Heart left ventricle (tissue), 16 donors: ENCODE measurements around the gene FAM180A. TPM values are rescaled to one million over a fixed set of nuclear protein-coding genes. Genes with fewer than 3 reads are reported as not detected.

Experiments used
- ATAC-seq, 4 donors: fragments of 200-7000 bp; cut with Tn5 transposase; one replicate each; pipeline ENCODE4 v1.9.1; 2020 to 2022; ENCODE audit warnings: moderate library complexity in 4 of 4, mild to moderate bottlenecking in 3 of 4, moderate number of reproducible peaks in 1 of 4
- DNase-seq, 5 donors: peaks; one replicate each; pipeline ENCODE4 v3.0.0-alpha.2; 2020
- H3K27ac ChIP-seq, 12 donors: fragments of 200-600 bp; sonication (generic) in 4 of 12; one replicate each; pipeline versions ENCODE4 v1.5.0 to v1.8.0; 2016 to 2022; ENCODE audit warnings: mild to moderate bottlenecking in 2 of 12
- H3K27me3 ChIP-seq, 9 donors: fragments of 200-600 bp; sonication (generic) in 2 of 9; one replicate each; pipeline versions ENCODE4 v1.5.1 to v1.8.0; 2016 to 2022; ENCODE audit warnings: mild to moderate bottlenecking in 3 of 9
- H3K36me3 ChIP-seq, 9 donors: fragments of 200-600 bp; sonication (generic) in 2 of 9; one replicate each; pipeline versions ENCODE4 v1.5.0 to v1.8.0; 2018 to 2022; ENCODE audit warnings: mild to moderate bottlenecking in 2 of 9
- H3K4me1 ChIP-seq, 12 donors: fragments of 200-600 bp; sonication (generic) in 4 of 12; one replicate each; pipeline versions ENCODE4 v1.5.0 to v1.8.0; 2016 to 2022; ENCODE audit warnings: mild to moderate bottlenecking in 3 of 12
- H3K4me3 ChIP-seq, 12 donors: fragments of 200-600 bp; sonication (generic) in 4 of 12; one replicate each; pipeline versions ENCODE4 v1.5.0 to v1.8.0; 2017 to 2022; ENCODE audit warnings: mild to moderate bottlenecking in 9 of 12, moderate library complexity in 4 of 12
- H3K9me3 ChIP-seq, 12 donors: fragments of 200-600 bp; sonication (generic) in 4 of 12; one replicate each; pipeline versions ENCODE4 v1.5.0 to v1.8.0; 2016 to 2022; ENCODE audit warnings: mild to moderate bottlenecking in 1 of 12
- CTCF ChIP-seq, 12 donors: fragments of 200-600 bp; sonication (generic) in 4 of 12; IDR thresholded peaks; one replicate each; pipeline versions ENCODE4 v1.5.0 to v1.8.0; 2018 to 2022; ENCODE audit warnings: antibody characterized with exemption in 12 of 12, mild to moderate bottlenecking in 5 of 12
- POLR2A ChIP-seq, 2 donors: fragments of 450-650 bp; IDR thresholded peaks; one replicate each; pipeline ENCODE4 v1.6.1; 2017; ENCODE audit warnings: antibody characterized with exemption in 2 of 2, mild to moderate bottlenecking in 2 of 2, moderate library complexity in 2 of 2
- WGBS, 4 donors: extraction: QIAGEN DNeasy Blood & Tissue Kit in 2 of 4; methylation state at CpG; one replicate each; pipeline versions ENCODE4 v1.1.5 to v1.1.7; 2013 to 2018; 5-methylcytosine and 5-hydroxymethylcytosine counted together
- intact Hi-C, 10 donors: fragments of 100-400 bp; cut with DNase I; formaldehyde crosslinking; loops; one replicate each; pipeline versions ENCODE4 v1.11.1 to v1.14.2; 2022
- polyA plus RNA-seq, 2 donors: library from polyadenylated mRNA; stranded (reverse); fragments of 200-250 nt; gene quantifications; one replicate each; pipeline ENCODE4 v1.2.3, GENCODE V29; 2013
- total RNA-seq, 9 donors: library from RNA; depleted of rRNA in 2 of 9; stranded (reverse); fragments of >200 nt in 2 of 9; fragmentation: NEBNext Ultra II Directional in 3 of 9; extraction: Animal tissue kit (Norgen Biotek cat#: 25700) in 3 of 9; gene quantifications; one replicate each; pipeline versions ENCODE4 v1.1.0 to v1.2.4, GENCODE V29; 2016 to 2023
- donor health status: ischemic (EF 13 %, LVEDD 7.1; RV severe dilation, severe dysfunction).
- donor health status: healthy with polysubstance abuse.
- donor health status: DM: no; HTN: yes; CAD: no.
- donor health status: DM: no; HTN: no; CAD: no.
- donor health status: ischemic (EF 25% LVEDD 6.9; RV normal size, moderate dysfunction).
- donor health status: ischemic (EF 25% LVEDD 5.7; RV mildly dilated, moderate dysfunction).
- donor health status: healthy.
- donor health status: DM: yes; HTN: yes; CAD: no.
- donor health status: ischemic (EF 35%, LVEDD 5.7; RV mildly dilated, moderate dysfunction).
- donor health status: nonischemic (EF 11% LVEDD 7.7; RV severe dilation, severe dysfunction).
- donor health status: DM: yes; HTN: yes; CAD: no.
- donor health status: PGD.
- donor health status: ischemic (EF 29% LVEDD 5.4; RV normal size, mild dysfunction).
- donor health status: nonischemic (EF 23%, LVEDD 6.1; RV moderate dilation, normal function).

FAM180A gene
- total and polyA plus RNA-seq, 11 donors: 7.9 to 63.5 (median 20.8) TPM

GRCh38 chr7:135786911-135787310 is 38.3 kb upstream of the FAM180A start:
- ATAC-seq: no peak
- no peak for DNase-seq
- intact Hi-C loops: no loop called here

GRCh38 chr7:135785065-135785464 is 36.5 kb upstream of the FAM180A start:
- TF ChIP-seq POLR2A (IDR thresholded peaks at IDR 0.05) (no peak), CTCF (IDR thresholded peaks at IDR 0.05) (no peak)
- 89 to 96% (median 90%) methylated on average over 1 of the region's 1 CpG for WGBS, 4 donors

More at GRCh38 chr7:135786911-135787310, 38.3 kb upstream of the FAM180A start:
- H3K4me3 ChIP-seq: no peak overlapping the region
- TF ChIP-seq POLR2A (IDR thresholded peaks at IDR 0.05): no peak
- no peak for TF ChIP-seq CTCF (IDR thresholded peaks at IDR 0.05)
- no peak overlapping the region for H3K27ac ChIP-seq
- H3K27me3 ChIP-seq: no peaks in the 10 kb centered on the region
- H3K4me1 ChIP-seq: peaks cover 0 to 4% (median 0%) of the 10 kb centered on the region in 12 donors
- 73 to 84% (median 79%) methylated on average over 3 of the region's 3 CpGs for WGBS, 4 donors
- H3K36me3 ChIP-seq: no peaks in the 10 kb centered on the region
- H3K9me3 ChIP-seq: no peaks in the 10 kb centered on the region

GRCh38 chr7:135784013-135784412 is 35.4 kb upstream of the FAM180A start:
- 79 to 92% (median 85%) methylated on average over 8 of the region's 8 CpGs for WGBS, 4 donors
- DNase-seq (no peak), ATAC-seq (no peak)
- no peaks in the 10 kb centered on the region for H3K27me3 ChIP-seq
- H3K27ac ChIP-seq: no peak overlapping the region
- intact Hi-C loops: no loop called here
- no peaks in the 10 kb centered on the region for H3K36me3 ChIP-seq
- H3K9me3 ChIP-seq: no peaks in the 10 kb centered on the region
- TF ChIP-seq CTCF (IDR thresholded peaks at IDR 0.05): no peak
- no peak for TF ChIP-seq POLR2A (IDR thresholded peaks at IDR 0.05)
- peaks cover 0 to 3% (median 0%) of the 10 kb centered on the region in 12 donors for H3K4me1 ChIP-seq
- H3K4me3 ChIP-seq: no peak overlapping the region

More at GRCh38 chr7:135785065-135785464, 36.5 kb upstream of the FAM180A start:
- H3K27ac ChIP-seq: no peak overlapping the region
- peaks cover 0 to 3% (median 0%) of the 10 kb centered on the region in 12 donors for H3K4me1 ChIP-seq
- H3K36me3 ChIP-seq: no peaks in the 10 kb centered on the region
- H3K9me3 ChIP-seq: no peaks in the 10 kb centered on the region
- ATAC-seq (no peak), DNase-seq (no peak)
- no peak overlapping the region for H3K4me3 ChIP-seq
- H3K27me3 ChIP-seq: no peaks in the 10 kb centered on the region
- intact Hi-C loops: no loop called here

GRCh38 chr7:135782801-135783200 is 34.2 kb upstream of the FAM180A start:
- Histone ChIP-seq H3K27me3 (no peaks in the 10 kb centered on the region), H3K36me3 (no peaks in the 10 kb centered on the region), H3K9me3 (peaks cover 0 to 11% (median 3%) of the 10 kb centered on the region in 12 donors), H3K27ac (no peak overlapping the region), H3K4me1 (peaks cover 0 to 3% (median 0%) of the 10 kb centered on the region in 12 donors), H3K4me3 (no peak overlapping the region)
- TF ChIP-seq CTCF (IDR thresholded peaks at IDR 0.05): no peak
- TF ChIP-seq POLR2A (IDR thresholded peaks at IDR 0.05): no peak
- DNase-seq (no peak), ATAC-seq (peak in 1 of 4 donors; percentile 41)
- 79 to 94% (median 85%) methylated on average over 6 of the region's 6 CpGs for WGBS, 4 donors
- intact Hi-C loops: no loop called here
